GM23248 (cell line): ENCODE data around the gene VCPKMT.

ENCODE experiments used
- EZH2 ChIP-seq: fragments of 200-600 bp; sonication (generic); IDR thresholded peaks from 2 replicates; pipeline ENCODE4 v1.6.1; 2018; ENCODE audit warnings: antibody characterized with exemption, mild to moderate bottlenecking; ENCODE audit not compliant: insufficient read depth, poor library complexity, severe bottlenecking
- EZH2phosphoT487 ChIP-seq: fragments of 200-600 bp; sonication (generic); IDR thresholded peaks from 2 replicates; pipeline ENCODE4 v1.6.1; 2018; ENCODE audit warnings: antibody characterized with exemption, moderate library complexity, mild to moderate bottlenecking, low read depth; ENCODE audit not compliant: insufficient read depth

DNA sequence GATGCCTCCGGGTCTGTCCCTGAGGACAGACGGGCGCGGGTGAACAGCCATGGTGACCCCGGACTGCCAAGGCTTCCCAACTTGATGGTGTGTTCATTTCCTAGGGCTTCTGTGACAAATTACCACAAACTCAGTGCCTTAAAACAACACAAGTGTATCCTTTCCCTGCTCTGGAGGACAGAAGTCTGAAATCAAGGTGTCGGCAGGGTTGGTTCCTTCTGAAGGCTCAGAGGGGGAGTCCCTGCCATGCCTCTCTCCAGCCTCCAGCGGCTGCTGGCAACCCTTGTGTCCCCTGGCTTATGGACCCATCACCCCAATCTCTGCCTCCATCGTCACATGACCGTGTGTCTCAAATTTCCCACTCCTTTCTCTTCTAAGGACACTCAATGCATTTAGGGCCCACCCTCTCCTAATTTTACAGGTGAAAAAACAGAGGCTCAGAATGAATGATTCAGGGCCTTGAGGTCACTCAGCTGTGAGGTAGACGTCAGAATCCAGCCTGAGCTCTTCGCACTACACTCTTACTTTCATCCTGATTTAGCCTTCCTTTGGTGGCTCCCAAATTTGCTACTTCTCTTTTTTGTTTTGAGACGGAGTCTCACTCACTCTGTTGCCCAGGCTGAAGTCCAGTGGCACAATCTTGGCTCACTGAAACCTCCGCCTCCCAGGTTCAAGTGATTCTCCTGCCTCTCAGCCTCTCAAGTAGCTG lies 45.4 kb downstream of the VCPKMT start:
- TF ChIP-seq EZH2: no peak
- TF ChIP-seq EZH2phosphoT487: no peak
